OCI-LY3 (cell line): Measurements from ENCODE around the gene DNAH7.

Source experiments
- H2AFZ ChIP-seq: fragments of 200-600, 300-600 bp; shearing (Covaris generic); 2 replicates; pipeline ENCODE4 v1.6.0; 2014; ENCODE audit warnings: antibody characterized with exemption, low read depth, low read length
- H3K27ac ChIP-seq: fragments of 200-600, 300-600 bp; sonication (generic); 2 replicates; pipeline ENCODE4 v1.5.1; 2014; ENCODE audit warnings: mild to moderate bottlenecking, low read length, moderate library complexity, mixed read lengths
- H3K27me3 ChIP-seq: fragments of 200-600, 300-600 bp; sonication (generic); 2 replicates; pipeline ENCODE4 v1.6.1; 2014; ENCODE audit warnings: low read depth, low read length, mixed read lengths
- H3K36me3 ChIP-seq: fragments of 200-600, 300-600 bp; sonication (generic); replicated peaks from 2 replicates; pipeline ENCODE3; 2014; ENCODE audit warnings: low read depth, low read length, mixed read lengths
- H3K4me1 ChIP-seq: fragments of 300-600, 200-600 bp; sonication (generic); 2 replicates; pipeline ENCODE4 v1.6.1; 2014; ENCODE audit warnings: low read length, mixed read lengths
- H3K4me2 ChIP-seq: fragments of 200-600, 300-600 bp; sonication (generic); 2 replicates; pipeline ENCODE4 v1.6.1; 2014; ENCODE audit warnings: low read length, mixed read lengths
- H3K4me3 ChIP-seq: fragments of 300-600, 200-600 bp; sonication (generic); 2 replicates; pipeline ENCODE4 v1.5.1; 2014; ENCODE audit warnings: antibody characterized with exemption, mild to moderate bottlenecking, low read length, moderate library complexity
- H3K79me2 ChIP-seq: fragments of 300-600, 200-600 bp; shearing (Covaris generic); 2 replicates; pipeline ENCODE4 v1.6.1; 2014; ENCODE audit warnings: mild to moderate bottlenecking, low read length, mixed read lengths
- H3K9ac ChIP-seq: fragments of 300-600, 200-600 bp; shearing (Covaris generic); 2 replicates; pipeline ENCODE4 v1.6.0; 2014; ENCODE audit warnings: mild to moderate bottlenecking, low read length, moderate library complexity
- H3K9me3 ChIP-seq: fragments of 200-600, 300-600 bp; shearing (Covaris generic); 2 replicates; pipeline ENCODE4 v1.6.1; 2014; ENCODE audit warnings: low read length, mixed read lengths; ENCODE audit not compliant: insufficient read depth
- H4K20me1 ChIP-seq: fragments of 200-600, 300-600 bp; sonication (generic); 2 replicates; pipeline ENCODE4 v1.6.1; 2016; ENCODE audit warnings: low read length, mixed read lengths; ENCODE audit not compliant: insufficient read depth
- EZH2phosphoT487 ChIP-seq: fragments of 200-600 bp; shearing (Covaris generic); IDR thresholded peaks from 2 replicates; pipeline ENCODE4 v1.6.1; 2018; ENCODE audit warnings: antibody characterized with exemption, mixed run types, low read depth
- TF ChIP-seq, protein P1 (sequence below): fragments of 200-600, 300-600 bp; sonication (generic); IDR thresholded peaks from 2 replicates; pipeline ENCODE4 v1.5.1; 2014; ENCODE audit warnings: antibody characterized with exemption, low read length, low read depth

DNAH7 gene

DNA sequence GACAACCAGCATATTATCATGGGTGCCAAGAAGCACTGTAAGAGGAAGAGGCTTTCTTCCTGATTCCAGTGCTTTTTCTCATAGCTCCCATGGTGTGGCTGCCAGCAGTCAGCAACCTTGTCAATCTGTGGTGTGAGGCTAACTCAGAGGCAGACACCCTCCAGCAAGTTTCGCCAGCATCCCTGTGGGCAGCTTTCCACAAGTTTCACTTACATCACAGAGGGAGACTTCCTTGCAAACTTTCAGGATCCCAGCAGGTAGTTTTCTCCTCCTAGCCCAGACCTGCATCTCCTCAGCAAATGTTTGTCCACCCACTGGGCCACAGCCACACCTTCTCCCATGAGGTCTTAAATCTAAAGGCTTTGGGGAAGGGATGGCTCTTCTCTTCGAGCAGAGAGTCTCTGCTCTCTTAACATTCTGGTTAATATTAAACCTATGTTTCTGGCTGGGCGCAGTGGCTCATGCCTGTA is 9.1 kb downstream of the DNAH7 start:
- H3K4me1 ChIP-seq, result no peaks in the 10 kb centered on the region
- H3K9me3 ChIP-seq, result no peaks in the 10 kb centered on the region
- no peak overlapping the region for H3K4me3 ChIP-seq
- TF ChIP-seq EZH2phosphoT487, result no peak
- TF ChIP-seq, protein P1, sequence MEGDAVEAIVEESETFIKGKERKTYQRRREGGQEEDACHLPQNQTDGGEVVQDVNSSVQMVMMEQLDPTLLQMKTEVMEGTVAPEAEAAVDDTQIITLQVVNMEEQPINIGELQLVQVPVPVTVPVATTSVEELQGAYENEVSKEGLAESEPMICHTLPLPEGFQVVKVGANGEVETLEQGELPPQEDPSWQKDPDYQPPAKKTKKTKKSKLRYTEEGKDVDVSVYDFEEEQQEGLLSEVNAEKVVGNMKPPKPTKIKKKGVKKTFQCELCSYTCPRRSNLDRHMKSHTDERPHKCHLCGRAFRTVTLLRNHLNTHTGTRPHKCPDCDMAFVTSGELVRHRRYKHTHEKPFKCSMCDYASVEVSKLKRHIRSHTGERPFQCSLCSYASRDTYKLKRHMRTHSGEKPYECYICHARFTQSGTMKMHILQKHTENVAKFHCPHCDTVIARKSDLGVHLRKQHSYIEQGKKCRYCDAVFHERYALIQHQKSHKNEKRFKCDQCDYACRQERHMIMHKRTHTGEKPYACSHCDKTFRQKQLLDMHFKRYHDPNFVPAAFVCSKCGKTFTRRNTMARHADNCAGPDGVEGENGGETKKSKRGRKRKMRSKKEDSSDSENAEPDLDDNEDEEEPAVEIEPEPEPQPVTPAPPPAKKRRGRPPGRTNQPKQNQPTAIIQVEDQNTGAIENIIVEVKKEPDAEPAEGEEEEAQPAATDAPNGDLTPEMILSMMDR, result no peak
- H3K27ac ChIP-seq, result no peak overlapping the region
- H2AFZ ChIP-seq, result no peak overlapping the region
- H3K9ac ChIP-seq, result no peak overlapping the region
- no peaks in the 10 kb centered on the region for H3K79me2 ChIP-seq
- H3K36me3 ChIP-seq, result no peaks in the 10 kb centered on the region
- no peak overlapping the region for H3K4me2 ChIP-seq
- no peaks in the 10 kb centered on the region for H3K27me3 ChIP-seq
- H4K20me1 ChIP-seq, result no peaks in the 10 kb centered on the region

DNA sequence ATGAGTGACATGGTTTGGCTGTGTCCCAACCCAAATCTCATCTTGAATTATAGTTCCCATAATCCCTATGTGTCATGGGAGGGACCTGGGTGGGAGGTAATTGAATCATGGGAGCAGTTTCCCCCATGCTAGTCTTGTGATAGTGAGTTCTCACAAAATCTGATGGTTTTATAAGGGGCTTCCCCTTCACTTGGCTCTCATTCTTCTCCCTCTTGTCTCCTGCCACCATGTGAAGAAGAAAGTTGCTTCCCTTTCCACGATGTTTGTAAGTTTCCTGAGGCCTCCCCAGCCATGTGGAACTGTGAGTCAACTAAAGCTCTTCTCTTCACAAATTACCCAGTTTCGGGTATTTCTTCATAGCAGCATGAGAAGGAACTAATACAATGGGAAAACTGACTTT is 14.0 kb downstream of the DNAH7 start:
- Histone ChIP-seq H3K79me2 (no peaks in the 10 kb centered on the region), H3K4me1 (no peaks in the 10 kb centered on the region), H3K9ac (no peak overlapping the region), H2AFZ (no peak overlapping the region), H3K4me3 (no peak overlapping the region), H3K9me3 (no peaks in the 10 kb centered on the region), H3K36me3 (no peaks in the 10 kb centered on the region), H3K4me2 (no peak overlapping the region), H3K27me3 (no peaks in the 10 kb centered on the region), H4K20me1 (no peaks in the 10 kb centered on the region), H3K27ac (no peak overlapping the region)
- TF ChIP-seq, protein P1, result no peak
- TF ChIP-seq EZH2phosphoT487, result no peak

- Histone ChIP-seq H3K9me3 (no peaks in the 10 kb centered on the region), H3K79me2 (no peaks in the 10 kb centered on the region), H3K9ac (peak overlapping the region; percentile 57; the same call in 1 of the 2 replicates), H4K20me1 (no peaks in the 10 kb centered on the region), H2AFZ (peak overlapping the region; percentile 95), H3K36me3 (no peaks in the 10 kb centered on the region), H3K27ac (peak overlapping the region; percentile 82), H3K4me1 (peaks cover 18% of the 10 kb centered on the region), H3K4me3 (peak overlapping the region; percentile 63), H3K4me2 (peak overlapping the region; percentile 85), H3K27me3 (no peaks in the 10 kb centered on the region)
- TF ChIP-seq, protein P1, result no peak
- no peak for TF ChIP-seq EZH2phosphoT487
Observed at GRCh38 chr2:196046123-196046917, 22.3 kb downstream of the DNAH7 start.

DNA sequence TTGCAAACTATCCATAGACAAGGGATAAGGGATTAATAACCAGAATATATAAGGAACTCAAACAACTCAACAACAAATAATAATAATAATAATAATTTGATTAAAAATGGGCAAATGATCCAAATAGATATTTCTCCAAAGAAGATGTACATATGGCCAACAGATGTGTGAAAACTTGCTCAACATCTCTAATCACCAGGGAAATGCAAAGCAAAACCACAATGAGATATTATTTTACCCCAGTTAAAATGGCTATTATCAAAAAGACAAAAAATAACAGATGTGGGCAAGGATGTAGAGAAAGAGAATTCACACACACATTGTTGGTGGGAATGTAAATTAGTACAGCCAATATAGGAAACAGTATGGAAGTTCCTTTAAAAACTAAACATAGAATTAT is 26.9 kb downstream of the DNAH7 start:
- H3K27ac ChIP-seq, result no peak overlapping the region
- peaks cover 12% of the 10 kb centered on the region for H3K4me1 ChIP-seq
- H3K9ac ChIP-seq, result no peak overlapping the region
- H3K4me3 ChIP-seq, result no peak overlapping the region
- peaks cover 16% of the 10 kb centered on the region for H3K9me3 ChIP-seq
- TF ChIP-seq EZH2phosphoT487, result no peak
- TF ChIP-seq, protein P1, result no peak
- H3K27me3 ChIP-seq, result no peaks in the 10 kb centered on the region
- no peak overlapping the region for H3K4me2 ChIP-seq
- no peak overlapping the region for H2AFZ ChIP-seq
- peaks cover 5% of the 10 kb centered on the region for H3K36me3 ChIP-seq
- H4K20me1 ChIP-seq, result no peaks in the 10 kb centered on the region
- H3K79me2 ChIP-seq, result no peaks in the 10 kb centered on the region
